ENCODE results near the gene CEP170B. TPM values are rescaled to one million over a fixed set of nuclear protein-coding genes. Genes with fewer than 3 reads are reported as not detected.

Gene CEP170B
- total RNA-seq, 1 donor from 2014 or later = 1.6 TPM

- POLR2A ChIA-PET = interaction anchor here (7.0 kb wide), 1 partner anchor 15 kb away, joined by 114 read pairs; no protein-coding TSS in a partner anchor
- Mint-ChIP-seq H3K9me3 (no peaks in the 10 kb centered on the region), H3K36me3 (ENCODE audit: low read depth) (no peaks in the 10 kb centered on the region), H3K27me3 (no peaks in the 10 kb centered on the region), H3K4me3 (peak overlapping the region; percentile 62), H3K27ac (peak overlapping the region; percentile 76), H3K4me1 (peaks cover 54% of the 10 kb centered on the region)
- DNase-seq = no peak
- TF ChIP-seq CTCF (IDR thresholded peaks at IDR 0.05) = no peak
- no peak for ATAC-seq (ENCODE audit: low read depth)
- CTCF ChIA-PET = interaction anchor here (1.6 kb wide), 1 partner anchor 24 kb away, joined by 3 read pairs; no protein-coding TSS in a partner anchor
- intact Hi-C loops (cut with micrococcal nuclease) = loop anchor here (5.0 to 10.0 kb wide), 2 partner anchors 93 to 235 kb away; partner anchors contain the start of gene INF2
These were observed 54.9 kb downstream of the CEP170B start for GRCh38 chr14:104919993-104920315.

GRCh38 chr14:104923640-104924420 is 58.8 kb downstream of the CEP170B start:
- intact Hi-C loops (cut with micrococcal nuclease) = loop anchor here (1.0 to 10.0 kb wide), 3 partner anchors 9 to 239 kb away; partner anchors contain the start of gene INF2

GRCh38 chr14:104924421-104925213 is 59.5 kb downstream of the CEP170B start, which contains the start of gene PLD4:
Gene PLD4, plus strand, starts transcription at chr14:104924879. Its CDS starts 2,262 bp downstream, at chr14:104927141.
- intact Hi-C loops (cut with micrococcal nuclease) = loop anchor here (5.0 to 10.0 kb wide), 4 partner anchors 97 to 568 kb away; partner anchors contain the start of genes INF2 and TEDC1
- peaks cover 82% of the 10 kb centered on the region for H3K4me1 Mint-ChIP-seq

More at GRCh38 chr14:104923640-104924420, 58.8 kb downstream of the CEP170B start:
- H3K27ac Mint-ChIP-seq = peak overlapping the region; percentile 92
- DNase-seq (peak; percentile 58), ATAC-seq (ENCODE audit: low read depth) (peak; percentile 36)
- H3K27me3 Mint-ChIP-seq = no peaks in the 10 kb centered on the region
- ChIA-PET POLR2A (interaction anchor here (0.9 to 7.0 kb wide), 10 partner anchors 11 to 266 kb away, joined by 3 to 114 read pairs (median 5); partner anchors contain the start of genes CDCA4, CLBA1 and GPR132), CTCF (interaction anchor here (1.4 to 2.1 kb wide), 4 partner anchors 9 to 28 kb away, joined by 4 to 10 read pairs (median 6); no protein-coding TSS in a partner anchor)
- peaks cover 8% of the 10 kb centered on the region for H3K36me3 Mint-ChIP-seq (ENCODE audit: low read depth)
- peak overlapping the region; percentile 88 for H3K4me3 Mint-ChIP-seq
- no peaks in the 10 kb centered on the region for H3K9me3 Mint-ChIP-seq
- TF ChIP-seq CTCF (IDR thresholded peaks at IDR 0.05) = no peak
- H3K4me1 Mint-ChIP-seq = peaks cover 83% of the 10 kb centered on the region

GRCh38 chr14:104925214-104925854 is 60.3 kb downstream of the CEP170B start:
- H3K9me3 Mint-ChIP-seq = no peaks in the 10 kb centered on the region
- intact Hi-C loops (cut with micrococcal nuclease) = loop anchor here (5.0 to 10.0 kb wide), 3 partner anchors 137 to 567 kb away; partner anchors contain the start of genes INF2 and TEDC1
- POLR2A ChIA-PET = interaction anchor here (0.5 to 7.0 kb wide), 10 partner anchors 10 to 646 kb away, joined by 3 to 114 read pairs (median 5); partner anchors contain the start of genes CLBA1 and GPR132
- DNase-seq = peak; percentile 34
- TF ChIP-seq CTCF (IDR thresholded peaks at IDR 0.05) = no peak
- H3K27me3 Mint-ChIP-seq = no peaks in the 10 kb centered on the region
- peaks cover 76% of the 10 kb centered on the region for H3K4me1 Mint-ChIP-seq
- peak overlapping the region; percentile 88 for H3K4me3 Mint-ChIP-seq
- CTCF ChIA-PET = interaction anchor here (1.4 to 2.1 kb wide), 3 partner anchors 8 to 29 kb away, joined by 4 to 10 read pairs (median 6); no protein-coding TSS in a partner anchor
- H3K27ac Mint-ChIP-seq = peak overlapping the region; percentile 92
- peaks cover 23% of the 10 kb centered on the region for H3K36me3 Mint-ChIP-seq (ENCODE audit: low read depth)
- ATAC-seq (ENCODE audit: low read depth) = no peak

More at GRCh38 chr14:104924421-104925213, 59.5 kb downstream of the CEP170B start, which contains the start of gene PLD4:
- no peaks in the 10 kb centered on the region for H3K9me3 Mint-ChIP-seq
- DNase-seq (peak; percentile 53), ATAC-seq (ENCODE audit: low read depth) (peak; percentile 41)
- no peak for TF ChIP-seq CTCF (IDR thresholded peaks at IDR 0.05)
- H3K27ac Mint-ChIP-seq = peak within 1 kb of the TSS; percentile 92
- H3K27me3 Mint-ChIP-seq = no peaks in the 10 kb centered on the region
- peak within 1 kb of the TSS; percentile 88 for H3K4me3 Mint-ChIP-seq
- ChIA-PET POLR2A (interaction anchor here (0.5 to 7.0 kb wide), 12 partner anchors 10 to 647 kb away, joined by 3 to 114 read pairs (median 4); partner anchors contain the start of genes CDCA4, CLBA1 and GPR132), CTCF (interaction anchor here (1.4 to 2.1 kb wide), 4 partner anchors 9 to 29 kb away, joined by 4 to 10 read pairs (median 6); no protein-coding TSS in a partner anchor)
- H3K36me3 Mint-ChIP-seq (ENCODE audit: low read depth) = peaks cover 16% of the 10 kb centered on the region
